Measurements from ENCODE around the gene IFITM1.
A peak's percentile ranks its signal among the peaks of the same experiment; 100 is the strongest.

Gene IFITM1

DNA sequence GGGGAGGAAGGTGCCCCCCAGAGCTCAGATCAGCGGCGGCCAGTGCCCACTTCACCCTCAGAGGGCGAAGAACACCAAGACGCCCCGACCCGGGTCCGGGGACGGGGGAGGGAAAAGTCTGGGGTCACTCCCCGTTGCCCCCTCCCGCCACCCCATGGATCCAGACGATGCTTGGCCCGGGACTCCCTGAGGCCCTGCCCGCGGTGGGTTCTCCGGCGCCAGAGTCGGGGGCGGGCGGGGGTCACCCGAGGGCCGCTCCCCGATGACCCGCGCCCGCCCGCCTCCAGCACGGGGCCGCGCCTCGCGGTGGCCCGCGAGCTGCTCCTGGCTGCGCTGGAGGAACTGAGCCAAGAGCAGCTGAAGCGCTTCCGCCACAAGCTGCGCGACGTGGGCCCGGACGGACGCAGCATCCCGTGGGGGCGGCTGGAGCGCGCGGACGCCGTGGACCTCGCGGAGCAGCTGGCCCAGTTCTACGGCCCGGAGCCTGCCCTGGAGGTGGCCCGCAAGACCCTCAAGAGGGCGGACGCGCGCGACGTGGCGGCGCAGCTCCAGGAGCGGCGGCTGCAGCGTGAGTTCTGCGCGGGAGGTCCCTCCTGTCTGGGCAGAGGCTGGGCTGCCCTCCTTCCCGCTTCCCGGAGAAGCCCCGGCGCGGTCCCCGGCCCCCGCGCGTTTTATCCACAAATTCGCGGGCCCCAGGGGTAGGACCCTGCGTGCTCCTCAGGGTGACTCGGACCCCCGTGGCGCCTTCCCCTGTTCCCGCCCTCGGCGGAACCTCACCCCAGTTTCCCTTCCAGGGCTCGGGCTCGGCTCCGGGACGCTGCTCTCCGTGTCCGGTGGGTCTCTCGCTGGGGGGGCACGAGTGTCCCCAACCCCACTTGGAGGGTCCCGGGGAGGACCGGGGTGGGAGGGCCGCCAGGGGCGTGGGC, 34.5 kb upstream of the IFITM1 start:
- Histone ChIP-seq H3K27me3 (ENCODE audit: low read depth) (peaks cover 37% of the 10 kb centered on the region), H3K4me1 (no peaks in the 10 kb centered on the region), H3K36me3 (replicated peaks) (no peaks in the 10 kb centered on the region), H3K9me3 (peaks cover 5% of the 10 kb centered on the region; the same call in 1 of the 2 replicates), H3K4me3 (no peak overlapping the region)
- in situ Hi-C loops (cut with MboI; ENCODE audit: low sequenced_read_pairs): no loop called here
- no peak for DNase-seq (ENCODE audit: low spot score in 2 of 2)

DNA sequence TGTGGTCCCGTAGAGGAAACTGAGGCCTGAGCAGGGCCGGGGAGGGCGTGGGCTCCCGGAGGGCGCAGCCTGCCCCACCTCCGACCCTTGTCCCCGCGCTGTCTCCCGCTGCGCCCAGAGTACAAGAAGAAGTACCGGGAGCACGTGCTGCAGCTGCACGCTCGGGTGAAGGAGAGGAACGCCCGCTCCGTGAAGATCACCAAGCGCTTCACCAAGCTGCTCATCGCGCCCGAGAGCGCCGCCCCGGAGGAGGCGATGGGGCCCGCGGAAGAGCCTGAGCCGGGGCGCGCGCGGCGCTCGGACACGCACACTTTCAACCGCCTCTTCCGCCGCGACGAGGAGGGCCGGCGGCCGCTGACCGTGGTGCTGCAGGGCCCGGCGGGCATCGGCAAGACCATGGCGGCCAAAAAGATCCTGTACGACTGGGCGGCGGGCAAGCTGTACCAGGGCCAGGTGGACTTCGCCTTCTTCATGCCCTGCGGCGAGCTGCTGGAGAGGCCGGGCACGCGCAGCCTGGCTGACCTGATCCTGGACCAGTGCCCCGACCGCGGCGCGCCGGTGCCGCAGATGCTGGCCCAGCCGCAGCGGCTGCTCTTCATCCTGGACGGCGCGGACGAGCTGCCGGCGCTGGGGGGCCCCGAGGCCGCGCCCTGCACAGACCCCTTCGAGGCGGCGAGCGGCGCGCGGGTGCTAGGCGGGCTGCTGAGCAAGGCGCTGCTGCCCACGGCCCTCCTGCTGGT, 33.7 kb upstream of the IFITM1 start:
- no peak for DNase-seq (ENCODE audit: low spot score in 2 of 2)
- H3K9me3 ChIP-seq: peaks cover 5% of the 10 kb centered on the region; the same call in 1 of the 2 replicates
- H3K4me1 ChIP-seq: no peaks in the 10 kb centered on the region
- no peak overlapping the region for H3K4me3 ChIP-seq
- in situ Hi-C loops (cut with MboI; ENCODE audit: low sequenced_read_pairs): no loop called here
- peaks cover 37% of the 10 kb centered on the region for H3K27me3 ChIP-seq (ENCODE audit: low read depth)
- H3K36me3 ChIP-seq (replicated peaks): no peaks in the 10 kb centered on the region

DNA sequence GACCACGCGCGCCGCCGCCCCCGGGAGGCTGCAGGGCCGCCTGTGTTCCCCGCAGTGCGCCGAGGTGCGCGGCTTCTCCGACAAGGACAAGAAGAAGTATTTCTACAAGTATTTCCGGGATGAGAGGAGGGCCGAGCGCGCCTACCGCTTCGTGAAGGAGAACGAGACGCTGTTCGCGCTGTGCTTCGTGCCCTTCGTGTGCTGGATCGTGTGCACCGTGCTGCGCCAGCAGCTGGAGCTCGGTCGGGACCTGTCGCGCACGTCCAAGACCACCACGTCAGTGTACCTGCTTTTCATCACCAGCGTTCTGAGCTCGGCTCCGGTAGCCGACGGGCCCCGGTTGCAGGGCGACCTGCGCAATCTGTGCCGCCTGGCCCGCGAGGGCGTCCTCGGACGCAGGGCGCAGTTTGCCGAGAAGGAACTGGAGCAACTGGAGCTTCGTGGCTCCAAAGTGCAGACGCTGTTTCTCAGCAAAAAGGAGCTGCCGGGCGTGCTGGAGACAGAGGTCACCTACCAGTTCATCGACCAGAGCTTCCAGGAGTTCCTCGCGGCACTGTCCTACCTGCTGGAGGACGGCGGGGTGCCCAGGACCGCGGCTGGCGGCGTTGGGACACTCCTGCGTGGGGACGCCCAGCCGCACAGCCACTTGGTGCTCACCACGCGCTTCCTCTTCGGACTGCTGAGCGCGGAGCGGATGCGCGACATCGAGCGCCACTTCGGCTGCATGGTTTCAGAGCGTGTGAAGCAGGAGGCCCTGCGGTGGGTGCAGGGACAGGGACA, 32.9 kb upstream of the IFITM1 start:
- Histone ChIP-seq H3K9me3 (peaks cover 5% of the 10 kb centered on the region; the same call in 1 of the 2 replicates), H3K4me3 (no peak overlapping the region), H3K4me1 (no peaks in the 10 kb centered on the region), H3K27me3 (ENCODE audit: low read depth) (peaks cover 37% of the 10 kb centered on the region), H3K36me3 (replicated peaks) (no peaks in the 10 kb centered on the region)
- in situ Hi-C loops (cut with MboI; ENCODE audit: low sequenced_read_pairs): no loop called here
- DNase-seq (ENCODE audit: low spot score in 2 of 2): no peak

DNA sequence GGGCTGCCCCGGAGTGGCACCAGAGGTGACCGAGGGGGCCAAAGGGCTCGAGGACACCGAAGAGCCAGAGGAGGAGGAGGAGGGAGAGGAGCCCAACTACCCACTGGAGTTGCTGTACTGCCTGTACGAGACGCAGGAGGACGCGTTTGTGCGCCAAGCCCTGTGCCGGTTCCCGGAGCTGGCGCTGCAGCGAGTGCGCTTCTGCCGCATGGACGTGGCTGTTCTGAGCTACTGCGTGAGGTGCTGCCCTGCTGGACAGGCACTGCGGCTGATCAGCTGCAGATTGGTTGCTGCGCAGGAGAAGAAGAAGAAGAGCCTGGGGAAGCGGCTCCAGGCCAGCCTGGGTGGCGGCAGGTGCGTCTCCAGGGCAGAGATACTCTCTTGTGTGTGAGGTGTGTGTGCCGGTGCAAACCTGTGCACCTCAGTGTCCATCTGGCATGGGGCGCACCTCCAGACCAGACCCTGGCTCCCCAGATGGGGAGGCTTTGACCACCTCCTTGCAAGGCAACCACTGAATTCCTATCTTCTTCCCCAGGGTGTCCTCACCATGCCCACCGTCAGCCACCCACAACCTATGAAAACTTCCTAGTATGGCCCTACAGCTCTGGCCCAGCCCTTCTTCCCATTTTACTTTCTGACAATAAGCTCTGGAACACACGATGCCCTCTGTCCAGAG, 32.2 kb upstream of the IFITM1 start:
- Histone ChIP-seq H3K9me3 (no peaks in the 10 kb centered on the region; the same call in 1 of the 2 replicates), H3K27me3 (ENCODE audit: low read depth) (peaks cover 37% of the 10 kb centered on the region), H3K4me1 (no peaks in the 10 kb centered on the region), H3K4me3 (no peak overlapping the region), H3K36me3 (replicated peaks) (no peaks in the 10 kb centered on the region)
- in situ Hi-C loops (cut with MboI; ENCODE audit: low sequenced_read_pairs): no loop called here
- peak in 1 of 2 experiments; percentile 6 for DNase-seq (ENCODE audit: low spot score in 2 of 2)

DNA sequence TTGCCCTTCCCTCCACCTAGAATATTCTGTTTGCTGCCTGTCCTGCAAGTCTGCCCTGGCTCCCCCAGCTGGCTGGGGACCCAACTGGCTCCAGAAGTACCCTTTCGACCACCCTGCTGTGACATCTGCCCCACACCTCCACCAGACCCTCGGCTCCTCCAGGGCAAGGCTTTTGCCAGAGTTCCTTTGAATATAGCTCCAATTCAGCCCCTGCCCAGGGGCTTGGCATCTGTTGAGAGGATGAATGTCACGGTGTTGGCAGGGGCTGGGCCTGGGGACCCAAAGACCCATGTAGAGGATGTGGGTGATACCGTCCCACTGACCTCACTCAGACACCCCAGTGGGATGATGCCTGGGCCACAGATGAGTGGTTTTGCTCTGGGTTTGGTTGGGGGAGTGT, 31.7 kb upstream of the IFITM1 start:
- Histone ChIP-seq H3K4me1 (no peaks in the 10 kb centered on the region), H3K9me3 (no peaks in the 10 kb centered on the region), H3K36me3 (replicated peaks) (no peaks in the 10 kb centered on the region), H3K27me3 (ENCODE audit: low read depth) (peaks cover 37% of the 10 kb centered on the region), H3K4me3 (no peak overlapping the region)
- in situ Hi-C loops (cut with MboI; ENCODE audit: low sequenced_read_pairs): no loop called here
- peak in 1 of 2 experiments; percentile 5 for DNase-seq (ENCODE audit: low spot score in 2 of 2)

DNA sequence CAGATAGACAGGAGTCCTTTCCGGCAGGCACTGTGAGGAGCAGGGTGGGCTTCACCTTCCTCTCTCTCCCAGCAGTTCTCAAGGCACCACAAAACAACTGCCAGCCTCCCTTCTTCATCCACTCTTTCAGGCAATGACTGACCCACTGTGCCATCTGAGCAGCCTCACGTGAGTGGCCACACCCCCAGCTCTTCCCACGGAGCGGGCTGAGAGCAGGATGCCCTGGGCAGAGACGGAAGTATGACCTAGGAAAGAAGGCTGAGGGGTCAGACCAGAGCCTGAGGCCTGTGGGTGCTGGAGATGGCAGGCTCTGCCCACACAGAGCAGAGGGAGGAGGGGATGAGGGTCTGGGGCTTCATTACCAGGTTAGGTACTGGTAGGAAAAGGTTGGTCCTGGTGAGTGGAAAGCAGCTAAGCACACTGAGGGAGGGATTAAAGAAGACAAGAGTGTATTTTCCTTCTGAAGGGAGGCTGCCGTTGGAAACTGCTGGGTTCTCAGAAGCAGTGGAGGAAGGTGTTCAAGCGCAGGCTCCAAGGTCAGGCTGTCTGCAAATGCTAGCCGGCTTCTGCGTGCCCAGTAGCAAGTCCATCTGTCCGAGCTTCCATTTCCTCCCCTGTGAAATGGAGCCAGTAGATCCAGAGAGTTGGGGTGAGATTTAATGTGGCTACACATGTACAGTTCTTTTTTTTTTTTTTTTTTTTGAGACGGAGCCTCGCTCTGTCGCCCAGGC, 31.0 kb upstream of the IFITM1 start:
- H3K4me3 ChIP-seq: no peak overlapping the region
- H3K27me3 ChIP-seq (ENCODE audit: low read depth): peaks cover 37% of the 10 kb centered on the region

DNA sequence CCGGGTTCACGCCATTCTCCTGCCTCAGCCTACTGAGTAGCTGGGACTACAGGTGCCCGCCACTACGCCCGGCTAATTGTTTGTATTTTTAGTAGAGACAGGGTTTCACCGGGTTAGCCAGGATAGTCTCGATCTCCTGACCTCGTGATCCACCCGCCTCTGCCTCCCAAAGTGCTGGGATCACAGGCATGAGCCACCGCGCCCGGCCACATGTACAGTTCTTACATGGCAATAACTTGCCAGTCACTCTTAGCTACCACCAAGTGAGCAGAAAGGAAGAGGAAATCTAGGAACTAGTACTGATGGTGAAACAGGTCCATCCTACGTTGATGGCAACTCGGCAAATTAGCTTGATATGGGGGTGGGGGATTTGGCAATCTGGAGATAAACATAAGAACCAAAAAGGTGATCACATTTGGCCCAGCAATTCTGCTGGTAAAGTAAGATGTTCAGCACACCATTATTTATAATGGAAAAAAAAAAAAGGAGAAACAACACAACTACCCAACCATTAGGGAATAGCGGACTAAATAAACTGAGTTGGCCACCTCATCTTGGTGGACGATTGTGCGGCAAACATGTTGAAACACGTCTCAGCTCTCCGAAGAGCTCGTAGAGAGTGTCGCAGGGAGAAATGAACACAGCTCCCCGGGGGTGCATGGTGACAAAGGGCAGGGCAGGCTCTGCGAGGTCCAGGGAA, 30.3 kb upstream of the IFITM1 start:
- H3K27me3 ChIP-seq (ENCODE audit: low read depth): peaks cover 37% of the 10 kb centered on the region
- peak in 1 of 2 experiments; percentile 6 for DNase-seq (ENCODE audit: low spot score in 2 of 2)
- H3K4me3 ChIP-seq: no peak overlapping the region
- H3K9me3 ChIP-seq: no peaks in the 10 kb centered on the region
- H3K4me1 ChIP-seq: peaks cover 7% of the 10 kb centered on the region; the same call in 1 of the 2 replicates
- in situ Hi-C loops (cut with MboI; ENCODE audit: low sequenced_read_pairs): no loop called here
- no peaks in the 10 kb centered on the region for H3K36me3 ChIP-seq (replicated peaks)

More for the DNA sequence above, 31.0 kb upstream of the IFITM1 start:
- DNase-seq (ENCODE audit: low spot score in 2 of 2): peak in 1 of 2 experiments; percentile 6
- H3K9me3 ChIP-seq: no peaks in the 10 kb centered on the region
- H3K36me3 ChIP-seq (replicated peaks): no peaks in the 10 kb centered on the region
- peaks cover under 1% of the 10 kb centered on the region; the same call in 1 of the 2 replicates for H3K4me1 ChIP-seq
- in situ Hi-C loops (cut with MboI; ENCODE audit: low sequenced_read_pairs): no loop called here

DNA sequence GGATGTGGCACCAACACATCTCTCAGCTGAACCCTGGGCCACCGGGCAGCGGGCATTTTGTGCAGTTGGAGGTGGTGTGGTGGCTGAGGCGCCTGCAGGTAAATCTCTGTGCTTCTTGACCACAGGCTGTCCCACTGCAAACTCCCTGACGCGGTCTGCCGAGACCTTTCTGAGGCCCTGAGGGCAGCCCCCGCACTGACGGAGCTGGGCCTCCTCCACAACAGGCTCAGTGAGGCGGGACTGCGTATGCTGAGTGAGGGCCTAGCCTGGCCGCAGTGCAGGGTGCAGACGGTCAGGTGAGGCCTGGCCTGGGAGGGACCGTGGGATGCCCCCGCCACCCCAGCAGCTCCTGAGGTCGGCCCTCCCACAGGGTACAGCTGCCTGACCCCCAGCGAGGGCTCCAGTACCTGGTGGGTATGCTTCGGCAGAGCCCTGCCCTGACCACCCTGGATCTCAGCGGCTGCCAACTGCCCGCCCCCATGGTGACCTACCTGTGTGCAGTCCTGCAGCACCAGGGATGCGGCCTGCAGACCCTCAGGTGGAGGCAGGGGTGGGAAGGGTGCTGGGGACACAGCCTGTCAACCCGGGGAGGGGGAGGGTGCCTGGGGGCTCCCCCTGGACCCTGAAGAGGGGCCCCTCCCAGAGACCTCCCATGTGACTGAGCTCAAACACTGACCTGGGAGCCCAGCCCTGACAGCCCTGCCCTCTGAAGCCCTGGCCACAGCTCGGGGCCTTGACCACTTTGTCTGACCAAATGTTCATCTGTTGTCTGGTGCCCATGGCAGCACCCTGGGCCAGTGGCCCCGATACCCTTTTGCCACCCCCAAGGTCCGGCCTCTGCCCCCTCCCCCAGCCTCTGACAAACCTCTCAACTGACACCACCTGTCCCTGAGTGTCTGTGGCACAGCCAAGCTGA, 29.5 kb upstream of the IFITM1 start:
- peak in 1 of 2 experiments; percentile 7 for DNase-seq (ENCODE audit: low spot score in 2 of 2)
- H3K9me3 ChIP-seq: no peaks in the 10 kb centered on the region
- H3K27me3 ChIP-seq (ENCODE audit: low read depth): peaks cover 37% of the 10 kb centered on the region
- H3K4me3 ChIP-seq: no peak overlapping the region
- in situ Hi-C loops (cut with MboI; ENCODE audit: low sequenced_read_pairs): no loop called here
- H3K4me1 ChIP-seq: peaks cover 7% of the 10 kb centered on the region; the same call in 1 of the 2 replicates
- H3K36me3 ChIP-seq (replicated peaks): no peaks in the 10 kb centered on the region

DNA sequence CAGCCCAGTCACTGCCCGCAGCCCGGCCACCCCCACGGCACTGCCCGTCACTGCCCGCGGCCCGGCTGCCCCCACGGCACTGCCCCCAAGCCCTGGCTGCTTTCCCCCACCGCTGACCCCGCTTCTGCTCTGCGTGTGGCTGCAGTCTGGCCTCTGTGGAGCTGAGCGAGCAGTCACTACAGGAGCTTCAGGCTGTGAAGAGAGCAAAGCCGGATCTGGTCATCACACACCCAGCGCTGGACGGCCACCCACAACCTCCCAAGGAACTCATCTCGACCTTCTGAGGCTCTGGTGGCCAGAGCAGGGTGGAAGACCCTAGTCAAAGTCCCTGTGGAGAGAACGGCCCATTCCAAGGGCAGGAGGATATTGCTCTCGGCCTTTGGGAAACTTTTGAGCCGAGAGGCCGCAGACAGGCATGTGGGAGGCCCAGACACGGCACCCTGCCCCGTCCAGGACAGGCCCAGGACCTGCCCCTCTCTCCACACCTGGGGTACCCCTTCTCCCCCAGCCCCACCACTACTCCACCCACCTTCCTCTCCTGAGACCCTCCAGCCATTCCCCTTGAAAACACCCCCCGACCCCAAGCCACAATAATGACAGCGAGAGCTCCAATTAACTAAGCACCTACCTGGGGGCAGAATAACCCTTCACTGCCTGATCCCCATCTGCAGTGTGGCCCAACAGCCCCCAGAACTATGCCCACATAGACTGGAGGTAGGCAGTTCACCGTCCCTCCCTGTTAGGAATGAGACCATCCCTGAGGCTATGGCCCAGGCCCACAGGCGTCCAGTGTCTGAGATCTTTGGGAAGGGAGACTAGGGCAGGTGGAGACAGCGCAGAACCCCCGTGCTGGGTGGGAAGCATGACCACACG, 28.6 kb upstream of the IFITM1 start:
- in situ Hi-C loops (cut with MboI; ENCODE audit: low sequenced_read_pairs): no loop called here
- Histone ChIP-seq H3K36me3 (replicated peaks) (no peaks in the 10 kb centered on the region), H3K27me3 (ENCODE audit: low read depth) (peaks cover 28% of the 10 kb centered on the region), H3K4me1 (peaks cover 12% of the 10 kb centered on the region), H3K9me3 (no peaks in the 10 kb centered on the region), H3K4me3 (no peak overlapping the region)
- no peak for DNase-seq (ENCODE audit: low spot score in 2 of 2)

DNA sequence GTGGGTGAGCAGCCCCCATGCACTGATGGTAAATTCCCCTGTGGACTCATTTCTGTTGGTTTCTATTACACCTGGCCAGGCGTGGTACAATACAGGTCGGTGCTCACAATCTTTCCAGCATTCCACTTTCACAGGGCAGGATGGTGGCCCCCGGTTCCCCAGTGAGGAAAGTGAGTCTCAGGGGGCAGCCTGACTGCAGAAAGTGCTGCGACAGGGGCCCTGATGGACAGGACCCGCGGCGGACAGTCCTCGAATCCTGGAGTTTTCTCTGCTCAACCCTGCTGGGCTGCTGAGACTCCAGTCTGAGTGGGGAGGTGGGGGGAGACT, 28.0 kb upstream of the IFITM1 start:
- in situ Hi-C loops (cut with MboI; ENCODE audit: low sequenced_read_pairs): no loop called here
- Histone ChIP-seq H3K4me3 (no peak overlapping the region), H3K27me3 (ENCODE audit: low read depth) (peaks cover 22% of the 10 kb centered on the region), H3K36me3 (replicated peaks) (no peaks in the 10 kb centered on the region), H3K4me1 (peaks cover 12% of the 10 kb centered on the region), H3K9me3 (no peaks in the 10 kb centered on the region)
- DNase-seq (ENCODE audit: low spot score in 2 of 2): no peak

Data from HAP-1 (cell line).